GM18907 (cell line): ENCODE results near the gene RNF130.

Experiments
- ATAC-seq: cut with Tn5 transposase; IDR thresholded peaks from one replicate; pipeline ENCODE4 v1.9.1; 2021; ENCODE audit warnings: mild to moderate bottlenecking, moderate library complexity; ENCODE audit not compliant: unreplicated experiment

Gene RNF130

DNA sequence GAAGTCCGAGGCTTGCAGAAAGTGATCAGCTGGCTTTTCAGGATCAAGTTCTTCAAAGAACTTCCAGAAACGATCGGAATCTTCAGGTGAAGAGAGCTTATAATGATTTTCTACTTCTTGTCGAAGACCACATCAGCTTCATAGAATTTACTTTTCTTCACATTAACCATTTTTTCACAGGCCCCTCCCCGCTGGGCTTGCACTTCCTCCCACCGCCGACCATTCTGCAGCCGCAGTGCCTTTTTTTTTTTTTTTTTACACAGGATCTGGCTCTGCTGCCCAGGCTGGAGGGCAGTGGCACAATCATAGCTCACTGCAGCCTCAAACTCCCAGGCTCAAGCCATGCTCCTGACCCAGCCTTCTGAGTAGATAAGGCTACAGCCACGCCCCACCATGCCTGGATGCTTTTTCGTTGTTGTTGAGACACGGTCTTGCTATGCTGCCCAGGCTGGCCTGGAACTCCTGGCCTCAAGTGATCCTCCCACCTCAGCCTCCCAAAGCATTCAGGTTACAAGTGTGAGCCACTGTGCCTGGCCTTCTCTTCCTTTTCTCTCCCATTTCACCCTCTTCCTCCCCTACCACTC is 15.3 kb upstream of the RNF130 start:
- ATAC-seq, result no peak

DNA sequence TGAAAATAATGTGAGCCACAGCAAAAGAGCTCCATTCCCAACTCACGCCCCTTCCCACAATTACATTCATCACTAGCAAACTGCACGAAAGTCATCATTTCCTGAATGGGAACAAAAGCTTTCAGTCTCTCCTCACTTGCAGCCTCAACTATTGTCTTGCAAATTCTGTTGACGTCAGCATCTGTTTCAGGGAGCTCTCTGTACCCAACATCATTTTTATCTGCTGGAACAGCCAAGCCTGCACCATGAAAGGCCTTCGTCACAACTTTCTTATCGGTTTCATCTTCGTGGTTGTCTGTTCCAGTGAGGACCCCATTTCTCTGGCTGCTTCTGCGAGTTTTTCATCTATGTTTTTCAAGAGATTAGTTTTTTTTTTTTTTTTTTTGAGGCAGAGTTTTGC is 14.3 kb upstream of the RNF130 start:
- ATAC-seq, result no peak

DNA sequence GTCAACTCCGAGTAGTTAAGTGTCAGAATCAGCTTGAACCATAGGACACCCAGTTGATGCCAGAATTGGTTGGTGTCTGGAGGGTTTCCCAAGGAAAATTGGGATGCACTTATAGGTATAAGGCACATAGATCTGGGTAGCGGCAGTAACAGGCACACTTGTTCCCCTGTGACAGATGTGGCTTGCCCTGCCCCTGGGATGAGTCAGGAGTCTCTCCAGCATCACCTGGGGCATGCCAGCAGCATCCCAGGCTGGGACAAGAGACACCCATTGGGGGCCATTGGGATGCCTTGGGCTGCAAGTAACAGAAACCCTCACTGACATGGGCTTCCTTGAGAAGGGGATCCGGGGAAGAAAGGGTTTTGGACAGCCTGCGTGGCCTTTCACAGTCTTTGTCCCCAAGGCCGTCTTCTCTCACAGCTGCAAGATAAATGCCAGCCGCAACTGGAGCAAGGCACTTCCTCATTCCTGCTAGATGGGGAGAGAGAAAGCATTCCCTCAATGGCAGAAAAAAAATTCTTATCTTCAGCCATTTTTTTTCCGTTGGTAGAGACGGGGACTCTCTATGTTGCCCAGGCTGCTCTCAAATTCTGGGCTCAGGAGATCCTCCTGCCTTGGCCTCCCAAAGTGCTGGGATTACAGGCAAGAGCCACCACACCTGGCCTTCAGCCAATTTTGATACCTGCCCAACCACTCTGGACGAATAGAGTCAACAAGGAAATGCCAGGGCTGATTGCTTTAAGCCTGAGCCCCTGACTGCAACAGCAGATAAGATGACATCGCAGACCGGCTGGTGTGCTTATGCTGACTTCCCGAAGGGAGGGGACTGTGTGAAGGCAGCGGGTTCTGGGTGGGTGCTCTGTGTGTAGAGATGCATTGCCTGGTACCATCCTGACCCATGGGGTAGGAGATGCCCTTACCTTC is 13.3 kb upstream of the RNF130 start:
- ATAC-seq, result no peak

DNA sequence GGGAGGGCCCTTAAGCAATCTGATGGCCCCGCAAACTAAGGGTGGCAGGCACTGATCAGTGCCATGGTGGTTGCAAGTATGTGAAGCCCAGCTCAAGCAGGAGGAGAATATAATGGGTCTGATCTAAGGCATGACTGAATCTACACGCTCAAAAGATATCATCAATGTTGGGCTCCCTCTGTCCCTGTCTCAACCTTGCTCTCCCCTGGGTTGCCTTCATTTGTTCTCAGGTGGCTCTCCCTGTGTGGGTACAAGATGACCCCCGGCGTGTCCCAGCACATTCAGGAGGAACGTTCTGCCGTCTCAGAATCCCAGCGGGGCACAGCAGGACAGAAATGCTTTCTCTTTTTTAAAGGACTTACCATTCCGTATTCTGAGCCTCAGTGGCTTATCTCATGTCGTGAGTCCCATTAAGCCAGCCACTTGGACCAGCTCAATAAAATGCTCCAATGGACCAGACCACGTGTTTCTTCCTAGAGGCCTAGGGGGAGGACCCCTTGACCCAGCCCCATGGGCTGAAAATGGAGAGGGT is 12.0 kb upstream of the RNF130 start:
- ATAC-seq, result no peak

DNA sequence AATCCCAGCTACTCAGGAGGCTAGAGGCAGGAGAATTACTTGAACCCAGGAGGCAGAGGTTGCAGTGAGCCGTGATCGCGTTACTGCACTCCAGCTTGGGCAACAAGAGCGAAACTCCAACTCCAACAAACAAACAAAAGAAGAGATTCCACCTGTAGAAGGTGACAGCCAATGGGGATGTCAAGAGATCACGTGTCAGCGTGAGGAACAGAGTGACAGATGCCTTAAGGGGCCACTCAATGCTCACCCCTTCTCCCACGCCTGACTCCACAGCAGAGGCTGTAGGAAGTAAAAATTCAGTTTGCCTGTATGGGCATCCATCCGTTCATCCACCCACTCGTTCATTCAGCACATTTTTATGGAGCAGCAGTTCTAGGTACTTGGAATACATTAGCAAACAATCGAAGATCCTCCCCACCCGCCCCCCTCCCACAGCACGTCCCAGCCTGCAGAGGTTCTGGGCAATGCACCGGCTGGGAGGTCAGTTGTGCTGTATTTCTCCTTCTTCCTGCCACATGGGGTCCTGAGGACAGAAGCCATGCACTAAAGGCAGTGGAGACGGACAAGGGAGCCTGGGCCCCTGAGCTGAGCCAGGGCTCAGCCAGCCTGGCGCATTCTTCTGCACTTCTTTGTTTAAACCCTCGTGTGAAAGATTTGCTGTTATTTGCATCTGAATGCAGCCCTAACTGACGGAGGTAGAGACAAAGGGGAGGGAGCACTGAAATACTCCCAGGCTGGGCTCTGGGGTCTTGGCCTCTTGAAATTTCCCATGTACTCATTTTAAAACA is 11.3 kb upstream of the RNF130 start:
- no peak for ATAC-seq

DNA sequence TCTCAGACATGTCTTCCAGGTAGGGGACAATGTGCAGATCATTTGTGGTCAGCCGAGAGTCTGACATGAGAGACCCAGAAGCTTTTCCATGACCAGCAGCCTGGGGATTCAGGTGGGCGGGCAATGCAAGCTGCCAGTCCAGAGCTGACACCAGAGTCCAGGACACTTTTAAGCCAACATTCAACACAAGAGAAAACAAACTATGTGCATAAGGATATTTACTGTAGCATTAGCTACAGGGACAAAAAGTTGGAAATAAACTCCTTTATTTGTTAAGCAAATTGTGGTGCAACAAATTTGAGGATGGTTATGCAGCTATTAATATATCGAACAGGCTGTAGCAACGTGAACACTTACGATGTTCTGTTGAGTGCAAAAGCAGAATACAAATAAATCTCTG is 9.9 kb upstream of the RNF130 start:
- no peak for ATAC-seq

DNA sequence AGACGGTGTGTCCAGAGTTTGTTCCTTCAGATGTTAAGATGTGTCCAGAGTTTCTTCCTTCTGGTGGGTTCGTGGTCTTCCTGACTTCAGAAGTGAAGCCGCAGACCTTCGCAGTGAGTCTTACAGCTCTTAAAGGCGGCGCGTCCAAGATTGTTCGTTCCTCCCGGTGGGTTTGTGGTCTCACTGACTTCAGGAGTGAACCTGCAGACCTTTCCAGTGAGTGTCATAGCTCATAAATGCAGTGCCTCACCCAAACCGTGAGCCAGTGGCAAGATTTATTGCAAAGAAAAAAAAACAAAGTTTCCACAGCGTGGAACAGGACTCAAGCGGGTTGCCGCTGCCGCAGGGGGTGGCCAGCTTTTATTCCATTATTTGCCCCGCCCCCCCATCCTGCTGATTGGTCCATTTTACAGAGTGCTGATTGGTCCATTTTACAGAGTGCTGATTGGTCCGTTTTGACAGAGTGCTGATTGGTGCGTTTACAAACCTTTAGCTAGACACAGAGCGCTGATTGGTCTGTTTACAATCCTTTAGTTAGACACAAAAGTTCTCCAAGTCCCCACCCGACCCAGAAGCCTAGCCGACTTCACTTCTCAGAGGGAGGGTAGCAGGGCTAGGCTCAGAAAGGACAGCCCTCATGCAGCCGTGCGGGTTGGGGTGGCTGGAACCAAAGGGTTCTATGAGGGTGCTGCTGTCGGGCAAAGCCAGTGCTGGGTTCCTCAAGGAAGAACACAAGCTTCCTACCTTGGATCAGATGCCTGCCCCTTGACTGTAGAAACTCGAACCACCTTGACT is 9.1 kb upstream of the RNF130 start:
- ATAC-seq, result no peak

DNA sequence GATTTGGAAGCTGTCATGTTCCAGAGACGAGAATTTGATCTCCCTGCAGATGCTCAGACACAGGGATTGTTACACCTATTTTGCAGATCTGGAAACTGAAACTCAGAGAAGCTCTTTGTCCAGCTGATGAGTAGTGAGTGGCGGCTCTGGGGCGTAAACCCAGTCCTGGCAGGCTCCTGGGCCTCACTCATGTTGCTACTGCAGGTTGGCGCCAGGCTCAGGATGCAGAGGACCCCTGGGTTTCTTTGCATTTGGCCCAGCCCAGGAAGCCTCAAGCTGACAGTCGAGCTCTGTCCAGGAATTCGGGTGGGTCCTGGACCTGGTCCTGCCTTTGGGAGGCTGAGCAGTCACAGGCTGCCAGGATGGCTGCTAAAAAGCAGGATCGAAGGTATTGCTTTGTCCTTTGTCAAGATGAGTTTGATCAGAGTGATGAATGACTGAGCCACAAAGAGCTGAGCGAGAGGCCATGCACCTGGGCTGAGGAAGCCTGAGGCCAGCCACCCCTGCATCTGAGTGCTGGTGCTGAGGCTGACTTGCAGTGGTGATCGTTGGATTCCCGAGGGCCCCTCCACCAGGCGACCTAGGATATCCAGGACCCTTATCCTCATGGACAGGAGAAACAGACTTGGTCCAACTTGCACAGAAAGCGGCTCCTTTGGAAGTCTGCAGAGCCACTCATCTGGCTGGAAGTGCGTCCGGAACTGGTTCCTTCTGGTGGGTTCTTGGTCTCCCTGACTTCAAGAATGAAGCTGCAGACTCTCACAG is 8.3 kb upstream of the RNF130 start:
- ATAC-seq, result no peak

DNA sequence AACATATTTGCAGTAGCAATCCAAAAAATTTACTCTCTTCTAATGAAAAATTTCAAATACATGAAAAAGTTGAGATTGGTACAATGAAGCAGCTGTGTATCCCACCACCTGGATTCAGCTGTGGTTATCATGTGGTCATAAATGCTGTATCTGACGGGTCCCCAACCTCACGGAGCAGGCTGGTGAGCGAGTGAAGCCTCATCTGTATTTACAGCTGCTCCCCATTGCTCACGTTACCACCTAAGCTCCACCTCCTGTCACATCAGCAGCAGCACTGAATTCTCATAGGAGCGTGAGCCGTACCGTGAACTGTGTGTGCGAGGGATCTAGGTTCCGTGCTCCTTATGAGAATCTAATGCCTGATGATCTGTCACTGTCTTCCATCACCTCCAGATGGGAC is 6.8 kb upstream of the RNF130 start:
- no peak for ATAC-seq

DNA sequence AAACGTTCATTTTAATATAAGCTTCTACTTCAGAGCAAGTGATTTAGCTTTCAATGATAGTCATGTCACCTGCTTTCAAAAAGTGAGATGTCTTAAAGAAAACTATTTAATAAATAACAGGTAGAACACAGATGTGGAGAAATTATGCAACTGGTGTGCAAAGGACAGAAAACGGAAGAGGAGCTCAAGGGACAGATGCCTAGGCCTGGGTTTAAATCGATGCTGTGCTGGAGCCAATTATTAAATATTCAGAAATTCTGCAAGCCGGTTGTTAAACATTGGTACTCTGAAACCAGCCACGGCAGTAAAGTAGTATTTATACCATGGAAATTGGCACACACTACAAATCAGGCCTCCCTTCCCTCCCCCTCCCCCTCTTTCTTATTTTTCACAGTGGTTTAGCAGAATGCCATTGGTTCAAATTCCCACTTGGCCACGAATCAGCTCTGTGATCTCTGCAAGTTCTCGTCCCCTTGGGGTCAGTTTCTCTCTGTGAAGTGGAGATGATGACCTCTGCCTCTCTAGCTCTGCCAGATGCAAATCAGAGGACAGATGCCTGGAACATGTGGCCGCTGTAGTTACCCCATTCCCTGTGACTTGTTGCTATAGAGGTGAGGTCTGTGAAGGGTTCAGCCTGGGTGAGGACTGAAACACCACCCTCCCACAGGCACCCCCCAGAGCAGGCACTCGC is 6.2 kb upstream of the RNF130 start:
- no peak for ATAC-seq

DNA sequence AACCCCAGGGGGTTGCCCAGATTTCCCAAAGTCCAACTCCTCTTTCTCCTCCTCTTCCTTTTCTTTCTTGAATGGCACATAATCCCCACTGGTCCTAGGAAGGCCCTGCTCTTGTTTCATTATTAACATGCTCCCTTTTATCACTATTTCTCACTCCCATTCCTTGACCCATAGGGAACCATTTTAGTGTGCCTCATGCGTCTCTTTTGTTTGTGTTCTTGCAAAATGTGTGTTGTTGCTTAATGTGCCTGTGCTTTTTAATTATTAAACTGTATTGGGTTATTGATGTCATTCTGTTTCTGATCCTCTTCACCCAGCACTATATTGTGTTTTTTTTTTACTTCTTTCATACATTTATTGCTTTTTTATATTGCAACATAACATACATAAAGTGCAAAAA is 4.1 kb upstream of the RNF130 start:
- ATAC-seq, result no peak

DNA sequence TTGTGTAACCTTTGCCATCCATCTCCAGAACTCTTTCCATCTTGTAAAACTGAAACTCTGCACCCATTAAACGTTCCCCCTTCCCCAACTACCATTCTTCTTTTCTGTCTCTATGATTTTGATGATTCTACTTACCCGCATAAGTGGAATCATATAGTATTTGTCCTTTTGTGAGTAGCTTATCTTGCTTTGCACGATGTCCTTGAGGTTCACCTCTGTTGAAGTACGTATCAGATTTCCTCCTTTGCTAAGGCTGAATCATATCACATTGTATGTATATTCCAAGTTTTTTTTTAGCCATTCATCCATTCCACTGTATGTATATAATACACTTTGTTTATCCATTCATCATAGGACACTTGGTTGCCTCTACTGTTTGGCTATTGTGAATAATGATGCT is 2.9 kb upstream of the RNF130 start:
- no peak for ATAC-seq

DNA sequence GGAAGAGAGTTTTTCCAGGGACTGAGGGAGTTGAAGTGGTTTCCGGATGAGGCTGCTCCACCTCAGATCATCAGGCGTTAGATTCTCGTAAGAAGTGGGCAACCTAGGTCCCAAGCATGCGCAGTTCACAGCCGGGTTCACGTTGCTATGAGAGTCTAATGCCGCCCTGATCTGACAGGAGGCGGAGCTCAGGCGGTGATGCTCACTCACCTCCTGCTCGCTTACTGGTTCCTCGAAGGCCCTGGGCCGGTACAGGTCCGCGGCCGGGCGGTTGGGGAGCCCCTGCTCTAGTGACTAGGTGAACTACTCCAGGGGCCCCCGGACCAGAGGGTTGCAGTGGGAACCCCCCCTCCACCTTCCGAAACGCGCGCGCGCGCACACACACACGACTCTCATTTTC is 997 bp upstream of the RNF130 start:
- no peak for ATAC-seq

DNA sequence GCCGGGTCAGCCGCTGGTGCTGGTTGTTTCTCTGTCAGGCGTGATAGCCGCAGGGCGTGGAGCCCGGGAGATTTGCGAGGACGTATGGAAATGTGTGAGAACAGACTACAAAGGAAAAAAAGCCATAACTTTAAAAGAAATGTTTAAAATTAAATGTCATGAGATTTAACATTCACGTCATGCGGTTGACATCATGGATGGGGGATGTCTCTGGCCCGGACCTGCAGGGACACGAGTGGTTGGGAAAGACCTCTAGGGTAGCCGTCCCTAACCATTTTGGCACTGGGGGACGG is 643 bp upstream of the RNF130 start:
- no peak for ATAC-seq

DNA sequence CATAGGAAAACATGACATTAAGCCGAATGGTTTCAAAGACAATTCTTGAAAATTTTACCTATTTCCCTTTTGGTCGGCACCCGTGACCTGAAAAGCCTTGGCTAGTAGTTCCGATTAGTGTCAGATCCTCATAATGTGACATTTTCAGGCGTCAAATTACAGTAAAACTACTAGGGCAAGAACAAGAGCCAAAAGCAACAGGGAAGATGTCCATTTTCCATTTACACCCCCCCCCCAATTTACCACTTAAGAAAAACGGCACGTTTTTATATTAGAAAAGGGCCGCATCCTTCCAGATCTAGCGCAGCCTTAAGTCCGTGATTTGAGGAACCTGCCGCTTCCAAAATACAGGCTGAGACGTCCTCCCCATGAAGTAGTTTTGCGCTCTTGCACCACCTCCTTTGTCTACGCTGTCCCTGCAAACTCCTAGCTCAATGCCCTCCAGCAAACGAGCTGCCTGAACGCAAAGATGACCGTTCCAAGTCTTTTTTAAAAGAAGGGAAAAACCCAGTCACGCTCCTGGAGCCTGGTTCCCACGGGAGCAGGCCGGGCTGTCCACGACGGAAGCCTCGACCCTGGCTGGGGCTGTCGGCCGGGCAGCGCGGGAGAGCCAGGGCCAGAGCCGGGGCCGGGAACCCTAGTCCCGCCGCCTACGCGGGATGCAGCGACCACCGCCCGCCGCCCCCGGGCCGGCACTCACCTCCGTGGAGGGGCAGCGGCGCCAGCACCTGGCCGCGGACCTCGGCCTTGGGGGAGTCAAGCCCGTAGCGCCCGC is 616 bp downstream of the RNF130 start:
- ATAC-seq, result no peak

DNA sequence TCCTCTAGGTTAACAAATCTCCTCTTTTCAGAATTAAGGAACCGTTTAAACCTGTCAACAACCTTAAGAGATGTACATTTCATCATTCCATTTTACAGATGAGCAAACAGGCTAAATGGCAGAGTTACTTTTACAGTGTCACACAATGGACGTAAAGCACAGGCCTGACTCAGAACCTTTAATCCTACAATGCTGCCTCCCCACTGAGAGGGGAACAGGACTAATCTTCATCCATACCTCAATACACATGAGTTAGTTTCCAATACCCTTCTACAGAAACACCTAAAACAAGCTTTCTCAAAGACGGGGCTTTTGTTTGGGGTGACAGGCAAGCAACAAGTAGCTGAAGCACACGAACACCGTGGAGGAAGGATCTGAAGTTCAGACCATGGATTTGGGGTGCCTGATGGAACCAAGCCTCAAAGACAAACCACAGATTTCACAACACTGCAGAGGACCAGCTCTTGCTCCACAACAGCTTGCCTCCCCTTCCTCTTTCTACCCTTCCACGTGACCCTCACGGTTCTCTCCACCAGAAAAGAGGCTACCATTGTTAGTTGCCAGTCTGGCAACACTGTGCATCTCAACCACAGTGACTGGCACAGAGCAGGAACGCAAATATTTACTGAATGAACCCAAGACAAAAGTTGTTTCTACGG is 1.8 kb downstream of the RNF130 start:
- ATAC-seq, result no peak

DNA sequence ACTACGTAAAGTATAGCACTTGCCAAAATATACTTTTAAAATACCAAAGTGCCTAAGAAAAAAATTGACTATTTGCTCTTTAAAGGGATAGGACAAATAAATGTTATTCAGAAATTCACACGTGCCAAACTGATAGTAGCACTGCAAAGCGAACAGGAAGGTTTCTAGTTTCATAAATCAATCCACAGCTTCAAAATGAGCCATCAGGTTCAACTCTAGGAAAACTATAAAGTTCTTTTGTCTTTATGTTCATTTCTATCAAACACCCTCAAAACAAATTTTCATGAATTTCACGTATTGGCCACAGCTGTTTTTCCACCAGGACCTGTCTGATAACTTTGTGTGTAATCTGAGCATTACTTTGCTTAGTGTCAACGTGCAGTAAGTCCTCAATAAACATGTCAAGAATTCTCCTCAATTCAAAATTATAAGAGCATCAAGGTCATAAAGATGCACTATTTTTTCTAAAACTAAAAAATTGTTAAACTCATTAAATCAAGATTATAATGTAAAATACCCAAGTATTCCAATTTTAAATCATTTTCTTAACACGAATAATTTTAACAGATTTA is 3.0 kb downstream of the RNF130 start:
- ATAC-seq, result no peak

DNA sequence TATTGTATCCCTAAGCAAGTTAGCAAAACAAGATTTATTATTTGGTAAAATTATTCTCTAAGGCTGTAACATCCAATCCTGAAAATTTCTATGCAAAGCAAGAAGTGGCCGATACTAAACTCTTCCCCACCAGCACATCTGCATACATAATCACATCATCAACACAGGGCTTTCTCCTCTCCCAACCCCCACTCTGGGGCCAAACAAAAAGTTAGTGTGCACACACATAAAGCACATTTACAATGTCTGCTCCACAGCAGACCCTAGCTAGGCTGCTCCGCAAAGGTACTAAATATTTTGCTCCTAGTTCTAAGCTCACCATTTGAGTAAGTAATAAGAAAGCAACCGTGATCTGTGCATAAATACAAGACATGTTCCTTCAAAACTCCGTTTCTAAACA is 3.6 kb downstream of the RNF130 start:
- ATAC-seq, result no peak
